Naive B cell (primary cell): Measurements from ENCODE around the gene TIMM44. TPM values are rescaled to one million over a fixed set of nuclear protein-coding genes. Genes with fewer than 3 reads are reported as not detected.

Source experiments
- ATAC-seq, 2 donors: fragments of 150-1000 bp; cut with Tn5 transposase; 2 replicates each; pipeline ENCODE4 v1.10.0; 2021; ENCODE audit warnings: low read depth in 2 of 2, mild to moderate bottlenecking in 2 of 2, moderate library complexity in 2 of 2
- DNase-seq: peaks from one replicate; pipeline ENCODE4 v3.0.0; 2022
- H3K27ac Mint-ChIP-seq, 6 donors: one replicate each; pipeline ENCODE4 v1.8.0; 2020 to 2022; ENCODE audit warnings: mild to moderate bottlenecking in 6 of 6, mixed read lengths in 6 of 6, moderate library complexity in 5 of 6, inconsistent platforms in 2 of 6
- H3K27me3 Mint-ChIP-seq, 3 donors: one replicate each; pipeline ENCODE4 v1.8.0; 2021 to 2022; ENCODE audit warnings: mixed read lengths in 3 of 3, mild to moderate bottlenecking in 1 of 3
- H3K36me3 Mint-ChIP-seq, 2 donors: one replicate each; pipeline ENCODE4 v1.8.0; 2020 to 2022; ENCODE audit warnings: mixed read lengths in 2 of 2, inconsistent platforms in 1 of 2, mild to moderate bottlenecking in 1 of 2
- H3K4me1 Mint-ChIP-seq, 3 donors: one replicate each; pipeline ENCODE4 v1.8.0; 2020 to 2022; ENCODE audit warnings: mixed read lengths in 3 of 3, inconsistent platforms in 1 of 3, mild to moderate bottlenecking in 1 of 3, moderate library complexity in 1 of 3
- H3K4me3 Mint-ChIP-seq, 8 donors: one replicate each; pipeline ENCODE4 v1.8.0; 2020 to 2022; ENCODE audit warnings: mild to moderate bottlenecking in 8 of 8, mixed read lengths in 8 of 8, moderate library complexity in 8 of 8, inconsistent platforms in 2 of 8
- H3K9me3 Mint-ChIP-seq, 7 donors: one replicate each; pipeline ENCODE4 v1.8.0; 2020 to 2022; ENCODE audit warnings: mixed read lengths in 7 of 7, mild to moderate bottlenecking in 5 of 7, inconsistent platforms in 2 of 7, moderate library complexity in 1 of 7
- polyA plus RNA-seq, 6 donors: library from polyadenylated mRNA; unstranded; fragments of 300-500 nt; fragmentation: Illumina TruSeq; gene quantifications; one replicate each; pipeline ENCODE4 v1.2.3, GENCODE V29; 2021; ENCODE audit warnings: low read depth in 6 of 6

Gene TIMM44
- polyA plus RNA-seq, 6 donors from 2014 or later: 7.8 to 21.0 (median 14.1) TPM

DNA sequence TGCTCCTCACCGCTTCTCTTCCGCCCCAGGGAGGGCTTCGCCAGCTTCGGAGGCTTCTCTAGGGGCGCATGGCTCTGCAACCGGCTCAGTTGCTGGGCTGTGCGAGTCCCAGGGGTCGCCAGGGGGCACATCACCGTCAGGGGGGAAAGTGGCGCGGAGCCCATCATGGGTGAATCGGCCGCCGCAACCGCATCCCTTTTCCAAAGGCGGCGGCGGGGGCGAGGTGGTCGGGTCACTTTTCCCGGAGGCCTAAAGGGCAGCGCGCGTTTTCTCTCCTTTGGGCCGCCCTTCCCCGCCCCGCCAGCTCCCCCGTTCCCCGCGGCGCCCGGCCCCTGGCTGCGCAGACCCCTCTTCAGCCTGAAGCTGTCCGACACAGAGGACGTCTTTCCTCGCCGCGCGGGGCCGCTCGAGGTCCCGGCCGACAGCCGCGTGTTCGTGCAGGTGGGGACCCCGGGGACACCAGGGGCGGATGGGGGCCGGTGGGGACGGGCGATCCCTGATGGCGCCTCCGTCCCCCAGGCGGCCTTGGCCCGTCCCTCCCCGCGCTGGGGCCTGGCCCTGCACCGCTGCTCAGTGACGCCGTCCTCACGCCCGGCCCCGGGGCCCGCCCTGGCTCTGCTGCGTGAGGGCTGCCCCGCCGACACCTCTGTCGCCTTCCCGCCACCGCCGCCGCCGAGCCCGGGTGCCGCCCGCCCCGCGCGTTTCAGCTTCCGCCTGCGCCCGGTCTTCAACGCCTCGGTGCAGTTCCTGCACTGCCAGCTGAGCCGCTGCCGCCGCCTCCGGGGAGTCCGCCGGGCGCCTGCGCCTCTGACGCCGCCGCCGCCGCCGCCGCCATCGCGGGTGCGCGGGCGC, 27.1 kb downstream of the TIMM44 start:
- H3K9me3 Mint-ChIP-seq: no peaks in the 10 kb centered on the region
- H3K27me3 Mint-ChIP-seq: peaks cover 16 to 48% (median 17%) of the 10 kb centered on the region in 3 donors
- peak; percentile 56 for DNase-seq
- peaks cover 26 to 44% (median 31%) of the 10 kb centered on the region in 3 donors for H3K4me1 Mint-ChIP-seq
- H3K27ac Mint-ChIP-seq: peak overlapping the region in 2 of 6 donors; percentile 18 to 61
- H3K36me3 Mint-ChIP-seq: peaks cover 0 to 20% of the 10 kb centered on the region in 2 donors
- peak overlapping the region; percentile 67 to 87 (median 82) for H3K4me3 Mint-ChIP-seq
- peak; percentile 2 to 3 for ATAC-seq

DNA sequence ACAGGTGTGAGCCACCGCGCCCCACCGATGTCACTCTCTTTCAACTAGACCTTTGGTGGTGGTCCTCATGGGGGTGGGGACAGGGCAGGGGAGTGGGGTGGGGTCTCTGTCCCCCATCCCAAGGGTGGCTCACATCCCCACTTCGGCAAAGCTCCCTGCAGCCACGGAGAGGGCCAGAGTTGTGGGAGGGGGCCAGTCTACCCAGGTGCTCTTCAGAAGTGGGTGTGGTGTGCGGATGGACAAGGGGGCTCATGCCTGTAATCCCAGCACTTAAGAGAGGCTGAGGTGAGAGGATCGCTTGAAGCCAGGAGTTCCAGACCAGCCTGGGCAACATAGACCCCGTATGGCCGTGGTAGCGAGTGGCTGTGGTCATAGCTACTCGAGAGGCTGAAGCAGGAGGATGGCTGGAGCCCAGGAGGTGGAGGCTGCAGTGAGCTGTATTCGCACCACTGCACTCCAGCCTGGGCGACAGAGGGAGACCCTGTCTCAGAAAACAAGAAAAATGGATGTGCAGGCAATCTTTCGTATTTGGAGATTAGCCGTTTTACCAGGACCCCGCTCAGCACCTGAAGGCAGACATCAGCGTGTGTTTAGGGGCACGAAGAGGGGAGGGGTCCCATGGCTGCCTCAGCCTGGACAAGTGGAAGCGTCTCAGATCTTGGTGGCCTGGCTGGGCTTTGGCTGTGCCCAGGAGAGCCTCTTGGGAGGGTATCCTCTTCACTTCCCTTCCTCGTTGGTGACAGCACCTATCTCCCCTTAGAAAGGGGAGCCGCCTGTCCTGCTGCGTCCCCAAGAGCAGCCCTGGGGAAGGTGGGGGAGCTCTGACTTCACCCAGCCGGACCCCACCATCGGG, 28.0 kb downstream of the TIMM44 start:
- Mint-ChIP-seq H3K36me3 (peaks cover 0 to 26% of the 10 kb centered on the region in 2 donors), H3K4me3 (peak overlapping the region; percentile 59 to 86 (median 74)), H3K4me1 (peaks cover 21 to 36% (median 25%) of the 10 kb centered on the region in 3 donors), H3K27ac (peak overlapping the region in 3 of 6 donors; percentile 18 to 62 (median 61)), H3K27me3 (peaks cover 16 to 48% (median 17%) of the 10 kb centered on the region in 3 donors), H3K9me3 (no peaks in the 10 kb centered on the region)
- DNase-seq (no peak), ATAC-seq (no peak)

DNA sequence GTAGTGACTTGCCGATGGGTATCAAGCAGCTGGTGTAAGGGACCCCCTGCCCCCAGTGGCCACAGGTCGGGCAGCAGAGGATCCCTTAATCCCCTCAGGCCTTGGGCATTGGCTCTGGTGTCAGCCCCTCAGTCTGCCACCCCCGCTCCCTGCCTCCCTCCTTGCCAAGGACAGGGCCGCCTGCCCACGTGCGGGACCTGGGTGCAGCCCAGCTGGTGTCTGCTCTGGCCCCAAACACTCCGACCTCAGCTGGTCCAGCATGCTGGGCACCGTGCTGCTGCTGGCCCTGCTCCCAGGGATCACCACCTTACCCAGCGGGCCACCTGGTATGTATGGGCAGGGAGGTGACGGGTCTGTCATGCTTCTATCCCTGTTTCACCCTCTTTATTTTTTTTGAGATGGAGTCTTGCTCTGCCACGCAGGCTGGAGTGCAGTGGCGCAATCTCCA, 28.8 kb downstream of the TIMM44 start, which contains the start of gene TGFBR3L:
Gene TGFBR3L, plus strand, starts transcription at position 233 of the 448 bp plus-strand sequence.
- peaks cover 0 to 28% of the 10 kb centered on the region in 2 donors for H3K36me3 Mint-ChIP-seq
- H3K27me3 Mint-ChIP-seq: peaks cover 12 to 41% (median 17%) of the 10 kb centered on the region in 3 donors
- peak within 1 kb of the TSS in 2 of 6 donors; percentile 61 to 62 for H3K27ac Mint-ChIP-seq
- no peaks in the 10 kb centered on the region for H3K9me3 Mint-ChIP-seq
- H3K4me1 Mint-ChIP-seq: peaks cover 14 to 29% (median 20%) of the 10 kb centered on the region in 3 donors
- peak within 1 kb of the TSS in 6 of 8 donors; percentile 67 to 86 (median 73) for H3K4me3 Mint-ChIP-seq
- ATAC-seq (no peak), DNase-seq (no peak)

DNA sequence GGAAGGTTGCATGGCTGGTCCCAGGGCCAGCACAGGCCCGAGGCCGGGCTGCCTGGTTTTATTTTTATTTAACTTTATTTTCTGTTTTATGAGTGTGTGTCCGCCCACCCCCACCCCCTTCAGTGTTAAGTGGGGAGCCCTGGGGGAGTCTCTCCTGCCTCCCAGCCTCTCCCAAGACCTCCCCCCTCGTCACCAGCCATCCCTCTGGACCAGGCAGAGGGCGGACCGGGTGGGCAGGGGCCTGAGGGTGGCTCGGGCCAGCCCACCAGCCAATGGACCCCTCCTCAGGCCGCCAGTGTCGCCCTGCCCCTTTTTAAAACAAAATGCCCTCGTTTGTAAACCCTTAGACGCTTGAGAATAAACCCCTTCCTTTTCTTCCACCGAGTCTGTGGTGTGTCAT, 29.4 kb downstream of the TIMM44 start:
- Mint-ChIP-seq H3K9me3 (no peaks in the 10 kb centered on the region), H3K27ac (peak overlapping the region in 1 of 6 donors; percentile 61), H3K36me3 (peaks cover 0 to 28% of the 10 kb centered on the region in 2 donors), H3K4me1 (peaks cover 12 to 24% (median 16%) of the 10 kb centered on the region in 3 donors), H3K27me3 (peaks cover 8 to 36% (median 17%) of the 10 kb centered on the region in 3 donors), H3K4me3 (peak overlapping the region in 1 of 8 donors; percentile 21)
- no peak for ATAC-seq
- no peak for DNase-seq

DNA sequence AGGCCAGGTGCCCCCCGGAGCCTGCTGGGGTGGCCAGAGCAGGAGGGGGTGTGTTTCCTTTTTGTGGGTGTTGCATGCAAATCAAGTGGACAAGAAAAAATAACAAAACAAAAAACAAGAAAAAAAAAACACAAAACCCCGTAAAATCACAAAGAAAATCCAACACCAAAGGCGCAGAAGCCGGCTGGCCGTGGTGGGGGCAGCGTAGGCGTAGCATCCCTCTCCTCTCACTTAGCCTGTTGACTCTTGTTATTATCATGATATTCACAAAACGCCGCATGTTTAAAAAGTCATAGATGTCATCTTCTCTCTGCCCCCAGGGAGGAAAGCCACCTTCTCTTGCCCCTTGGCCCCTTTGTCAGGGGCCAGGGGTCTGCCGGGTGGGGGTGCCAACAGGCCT, 29.8 kb downstream of the TIMM44 start:
- ATAC-seq (no peak), DNase-seq (no peak)
- H3K4me1 Mint-ChIP-seq: peaks cover 12 to 24% (median 16%) of the 10 kb centered on the region in 3 donors
- peaks cover 0 to 28% of the 10 kb centered on the region in 2 donors for H3K36me3 Mint-ChIP-seq
- no peaks in the 10 kb centered on the region for H3K9me3 Mint-ChIP-seq
- H3K27ac Mint-ChIP-seq: no peak overlapping the region
- peaks cover 8 to 36% (median 17%) of the 10 kb centered on the region in 3 donors for H3K27me3 Mint-ChIP-seq
- H3K4me3 Mint-ChIP-seq: no peak overlapping the region

DNA sequence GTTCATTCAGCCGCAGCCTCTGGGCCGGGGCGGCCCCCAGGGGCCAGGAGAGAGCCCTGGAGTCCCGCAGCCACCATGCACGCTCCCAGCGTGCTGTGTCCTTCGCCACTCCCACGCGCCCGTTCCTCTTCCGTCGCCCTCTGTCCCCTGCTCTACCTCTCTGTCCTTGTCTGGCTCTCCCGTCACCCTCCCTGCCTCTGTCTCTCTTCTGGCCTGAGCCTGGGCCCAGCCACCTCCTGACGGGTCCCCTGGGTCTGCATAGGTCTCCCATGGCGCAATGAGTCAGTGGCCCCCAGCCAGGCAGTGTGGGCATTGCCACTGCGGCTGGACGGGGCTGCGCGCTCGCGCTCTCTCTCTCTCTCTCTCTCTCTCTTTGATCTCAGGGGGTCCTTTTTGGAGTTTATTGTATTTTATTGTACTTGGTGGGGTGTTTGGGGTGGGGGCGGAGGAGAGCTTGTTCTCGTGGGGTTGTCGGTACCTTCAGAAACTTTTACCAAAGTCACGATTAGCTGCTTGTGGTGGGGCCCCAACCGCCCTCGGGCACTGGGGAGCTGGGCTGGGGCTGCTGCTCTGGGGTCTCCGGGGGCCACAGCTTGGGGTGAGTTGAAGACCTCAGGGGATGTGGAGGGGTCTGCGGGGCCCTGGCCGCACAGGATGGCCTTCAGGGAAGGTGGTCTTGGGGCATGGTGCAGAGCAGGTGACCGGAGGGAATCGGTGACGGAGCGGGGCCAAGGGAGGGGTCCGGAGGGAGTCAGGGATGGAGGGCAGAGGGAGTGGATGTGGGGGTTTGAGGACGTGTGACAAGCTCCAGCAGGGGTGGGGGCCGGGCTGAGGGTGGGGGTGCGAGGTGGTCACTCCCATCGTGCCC, 30.5 kb downstream of the TIMM44 start:
- Mint-ChIP-seq H3K4me1 (peaks cover 11 to 19% (median 13%) of the 10 kb centered on the region in 3 donors), H3K4me3 (no peak overlapping the region), H3K27me3 (peaks cover 4 to 29% (median 13%) of the 10 kb centered on the region in 3 donors), H3K9me3 (no peaks in the 10 kb centered on the region), H3K27ac (no peak overlapping the region), H3K36me3 (peaks cover 0 to 28% of the 10 kb centered on the region in 2 donors)
- ATAC-seq: no peak
- DNase-seq: no peak

DNA sequence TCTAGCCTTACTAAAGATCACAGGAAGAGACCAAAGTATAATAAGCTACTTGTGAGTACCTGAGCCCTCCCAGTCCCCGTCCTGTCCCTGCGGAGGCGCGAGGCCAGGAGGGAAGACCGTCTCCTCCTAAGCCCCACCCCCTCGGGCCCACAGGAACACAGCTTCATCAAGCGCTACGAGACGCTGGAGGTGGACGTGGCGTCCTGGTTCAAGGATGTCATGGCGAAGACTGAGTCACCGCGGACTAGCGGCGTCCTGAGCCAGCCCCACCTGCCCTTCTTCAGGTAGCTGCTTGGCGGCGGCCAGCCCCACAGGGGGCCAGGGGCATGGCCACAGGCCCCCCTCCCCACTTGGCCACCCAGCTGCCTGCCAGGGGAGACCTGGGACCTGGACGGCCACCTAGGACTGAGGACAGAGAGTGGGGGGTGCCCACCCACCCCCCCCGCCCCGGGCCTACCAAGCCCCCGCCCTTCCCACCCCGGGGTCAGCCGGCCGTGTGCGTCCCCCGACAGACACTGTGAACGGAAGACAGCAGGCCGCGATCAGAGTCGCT, 31.2 kb downstream of the TIMM44 start:
- Mint-ChIP-seq H3K27ac (no peak overlapping the region), H3K4me1 (peaks cover 11 to 22% (median 16%) of the 10 kb centered on the region in 3 donors), H3K4me3 (no peak overlapping the region), H3K36me3 (peaks cover 0 to 28% of the 10 kb centered on the region in 2 donors), H3K27me3 (peaks cover 0 to 23% (median 12%) of the 10 kb centered on the region in 3 donors), H3K9me3 (no peaks in the 10 kb centered on the region)
- ATAC-seq: no peak
- DNase-seq: no peak

DNA sequence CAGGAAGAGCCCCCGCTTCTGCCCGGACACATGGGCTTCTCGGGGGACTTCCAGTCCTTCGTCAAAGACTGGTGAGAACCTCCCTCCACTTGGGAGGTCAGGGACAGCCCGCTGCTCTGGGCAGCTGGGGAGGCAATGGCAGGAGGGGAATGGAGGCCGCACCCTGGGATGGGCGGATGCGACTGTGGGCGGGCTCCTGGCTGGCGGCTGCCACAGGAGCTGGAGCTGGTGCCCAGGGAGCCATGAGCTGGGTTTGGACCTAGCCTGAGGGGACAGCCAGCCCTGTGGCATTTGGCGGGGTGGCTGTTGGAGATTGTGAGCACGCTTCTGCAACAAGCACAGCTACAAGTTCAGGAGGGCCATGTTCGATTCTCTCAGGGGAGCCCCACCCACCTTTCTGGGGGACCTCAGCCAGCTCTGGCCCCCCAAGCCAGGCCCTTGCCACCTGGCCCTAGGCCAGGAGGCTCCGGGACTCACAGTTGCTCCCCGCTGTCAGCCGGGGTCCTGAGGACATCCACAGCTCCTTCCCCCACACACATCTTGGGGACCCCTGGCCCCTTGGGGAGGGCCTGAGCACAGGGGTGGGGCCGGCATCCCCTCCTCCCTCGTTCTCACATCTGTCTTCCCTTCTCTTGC, 31.8 kb downstream of the TIMM44 start:
- Mint-ChIP-seq H3K27me3 (peaks cover 0 to 19% (median 8%) of the 10 kb centered on the region in 3 donors), H3K27ac (peak overlapping the region in 1 of 6 donors; percentile 70), H3K4me1 (peaks cover 10 to 20% (median 19%) of the 10 kb centered on the region in 3 donors), H3K4me3 (no peak overlapping the region), H3K36me3 (peaks cover 0 to 28% of the 10 kb centered on the region in 2 donors), H3K9me3 (no peaks in the 10 kb centered on the region)
- DNase-seq: no peak
- no peak for ATAC-seq

DNA sequence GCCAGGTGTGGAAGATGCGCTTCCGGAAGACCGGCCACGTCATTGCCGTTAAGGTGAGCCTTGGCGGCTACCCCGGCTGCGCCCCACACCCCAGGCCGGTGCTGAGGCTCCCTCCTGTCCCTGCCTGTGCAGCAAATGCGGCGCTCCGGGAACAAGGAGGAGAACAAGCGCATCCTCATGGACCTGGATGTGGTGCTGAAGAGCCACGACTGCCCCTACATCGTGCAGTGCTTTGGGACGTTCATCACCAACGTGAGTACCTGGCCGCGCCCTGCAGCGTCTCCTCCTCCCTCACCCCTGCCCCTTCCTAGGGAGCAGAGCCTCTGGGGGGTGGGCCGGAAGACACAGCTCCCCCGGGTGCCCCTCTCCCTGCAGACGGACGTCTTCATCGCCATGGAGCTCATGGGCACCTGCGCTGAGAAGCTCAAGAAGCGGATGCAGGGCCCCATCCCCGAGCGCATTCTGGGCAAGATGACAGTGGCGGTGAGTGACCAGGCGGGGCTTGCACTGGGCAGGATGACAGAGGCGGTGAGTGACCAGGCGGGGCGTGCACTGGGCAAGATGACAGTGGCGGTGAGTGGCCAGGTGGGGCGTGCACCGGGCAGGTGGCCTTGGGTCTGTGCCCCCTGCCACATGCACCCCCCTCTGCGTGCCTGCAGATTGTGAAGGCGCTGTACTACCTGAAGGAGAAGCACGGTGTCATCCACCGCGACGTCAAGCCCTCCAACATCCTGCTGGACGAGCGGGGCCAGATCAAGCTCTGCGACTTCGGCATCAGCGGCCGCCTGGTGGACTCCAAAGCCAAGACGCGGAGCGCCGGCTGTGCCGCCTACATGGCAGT, 32.9 kb downstream of the TIMM44 start:
- Mint-ChIP-seq H3K9me3 (no peaks in the 10 kb centered on the region), H3K27ac (peak overlapping the region in 1 of 6 donors; percentile 63), H3K4me3 (no peak overlapping the region), H3K27me3 (peaks cover 0 to 13% (median 4%) of the 10 kb centered on the region in 3 donors), H3K4me1 (peaks cover 16 to 22% (median 22%) of the 10 kb centered on the region in 3 donors), H3K36me3 (peaks cover 0 to 32% of the 10 kb centered on the region in 2 donors)
- no peak for ATAC-seq
- no peak for DNase-seq

DNA sequence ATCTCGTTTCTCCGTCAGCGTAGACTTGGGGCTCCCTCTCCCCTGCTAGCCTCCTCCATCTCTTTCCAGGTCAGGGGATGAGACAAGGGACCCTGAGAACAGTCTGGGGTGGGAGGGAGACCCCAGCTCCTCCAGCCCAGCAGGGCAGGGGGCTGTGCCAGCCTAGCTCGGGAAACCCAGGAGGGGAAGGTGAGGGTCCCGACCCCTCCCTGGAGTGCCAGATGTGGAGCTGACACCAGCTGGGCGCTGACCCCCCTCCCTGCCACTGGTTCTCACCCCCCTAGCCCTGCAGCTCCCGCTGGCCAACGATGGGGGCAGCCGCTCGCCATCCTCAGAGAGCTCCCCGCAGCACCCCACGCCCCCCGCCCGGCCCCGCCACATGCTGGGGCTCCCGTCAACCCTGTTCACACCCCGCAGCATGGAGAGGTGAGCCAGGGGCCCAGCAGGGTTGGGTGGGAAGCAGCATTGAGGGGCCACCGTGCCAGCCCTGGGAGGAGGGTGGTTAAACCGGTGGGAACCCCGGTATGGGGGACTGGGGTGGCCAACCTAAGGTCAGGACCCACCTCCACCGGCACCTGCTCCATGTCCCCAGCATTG, 33.9 kb downstream of the TIMM44 start:
- peaks cover 0 to 37% of the 10 kb centered on the region in 2 donors for H3K36me3 Mint-ChIP-seq
- H3K4me3 Mint-ChIP-seq: no peak overlapping the region
- H3K27me3 Mint-ChIP-seq: peaks cover 0 to 3% (median 0%) of the 10 kb centered on the region in 3 donors
- no peak overlapping the region for H3K27ac Mint-ChIP-seq
- no peaks in the 10 kb centered on the region for H3K9me3 Mint-ChIP-seq
- DNase-seq: no peak
- no peak for ATAC-seq
- peaks cover 20 to 32% (median 29%) of the 10 kb centered on the region in 3 donors for H3K4me1 Mint-ChIP-seq
